ENCODE data around the gene PABPC1L.
A peak's percentile ranks its signal among the peaks of the same experiment; 100 is the strongest.

PABPC1L gene

DNA sequence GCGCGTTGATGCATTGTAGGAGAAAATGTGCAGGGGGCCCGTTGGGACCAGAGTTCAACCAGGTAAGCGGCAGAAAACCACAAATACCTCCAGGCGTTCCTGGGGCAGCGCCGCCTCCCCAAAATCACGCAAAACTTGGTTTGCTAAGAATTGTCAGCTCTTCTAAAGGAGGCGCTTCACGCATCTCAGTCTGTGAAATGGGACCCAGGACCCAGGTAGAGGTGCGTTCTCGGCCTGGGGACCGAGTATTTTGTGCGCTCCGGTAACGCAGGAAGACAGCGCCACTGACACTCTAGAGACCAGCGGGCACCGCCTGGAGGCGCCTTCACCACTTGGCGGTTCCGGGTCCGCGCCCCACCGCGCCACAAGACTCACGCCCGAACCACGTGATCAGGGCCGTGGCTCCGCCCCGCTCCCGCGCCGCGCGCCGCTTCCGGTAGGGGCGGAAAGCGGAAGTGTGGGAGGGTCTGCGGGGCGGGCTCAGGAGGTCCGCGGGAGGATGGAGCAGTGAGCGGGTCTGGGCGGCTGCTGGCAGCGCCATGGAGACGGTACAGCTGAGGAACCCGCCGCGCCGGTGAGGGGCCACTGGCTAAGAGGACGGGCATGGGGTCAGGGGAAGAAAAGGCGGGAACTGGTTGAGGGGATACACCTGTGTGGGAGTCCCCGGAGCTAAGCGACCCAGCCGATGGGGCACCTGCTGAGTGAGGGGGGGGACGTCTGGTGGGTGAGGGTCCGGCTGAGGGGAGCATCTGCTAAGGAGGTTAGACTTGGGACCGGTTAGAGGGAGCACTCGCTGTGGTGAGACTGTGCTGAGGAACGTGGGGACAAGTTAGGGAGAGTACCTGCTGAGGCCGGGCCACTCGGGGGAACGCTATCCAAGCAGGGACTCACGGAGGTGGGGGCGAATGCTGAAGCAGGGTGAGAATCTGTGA is 56.4 kb downstream of the PABPC1L start, which contains the start of gene STK4:
Gene STK4, plus strand, starts transcription at position 483 of the 932 bp plus-strand sequence. Its CDS starts 57 bp downstream, at position 540.
- peak; percentile 95 for DNase-seq (ENCODE audit: low spot score)

DNA sequence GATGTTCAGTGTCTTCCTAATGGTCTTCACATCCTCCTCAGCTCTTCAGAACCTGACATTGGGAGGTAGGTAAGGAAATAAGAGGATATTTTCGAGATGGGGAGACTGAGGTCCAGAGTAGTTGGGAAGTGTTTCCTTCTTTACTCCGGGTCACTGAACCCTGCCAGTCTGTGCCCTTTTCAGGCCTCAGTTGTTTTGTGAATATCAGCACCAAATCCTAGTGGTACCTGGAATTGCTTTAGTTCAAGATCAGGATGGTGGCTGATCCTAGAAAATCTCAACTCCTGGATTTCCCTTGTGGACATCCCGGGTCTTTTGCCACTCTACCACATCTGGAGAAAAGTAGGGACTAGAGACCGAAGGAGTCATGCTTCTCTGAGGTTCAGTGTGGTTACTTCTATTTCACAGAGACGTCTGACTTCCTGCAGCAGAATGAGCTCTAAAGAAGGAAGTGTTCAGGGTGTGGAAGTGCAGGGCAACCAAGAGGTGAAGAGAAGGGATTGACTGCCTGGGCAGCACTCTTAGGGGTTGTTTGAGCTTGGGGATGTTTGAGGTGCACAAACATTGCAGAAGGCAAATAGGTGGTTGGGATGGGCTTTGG is 57.4 kb downstream of the PABPC1L start:
- DNase-seq (ENCODE audit: low spot score) = peak; percentile 21

DNA sequence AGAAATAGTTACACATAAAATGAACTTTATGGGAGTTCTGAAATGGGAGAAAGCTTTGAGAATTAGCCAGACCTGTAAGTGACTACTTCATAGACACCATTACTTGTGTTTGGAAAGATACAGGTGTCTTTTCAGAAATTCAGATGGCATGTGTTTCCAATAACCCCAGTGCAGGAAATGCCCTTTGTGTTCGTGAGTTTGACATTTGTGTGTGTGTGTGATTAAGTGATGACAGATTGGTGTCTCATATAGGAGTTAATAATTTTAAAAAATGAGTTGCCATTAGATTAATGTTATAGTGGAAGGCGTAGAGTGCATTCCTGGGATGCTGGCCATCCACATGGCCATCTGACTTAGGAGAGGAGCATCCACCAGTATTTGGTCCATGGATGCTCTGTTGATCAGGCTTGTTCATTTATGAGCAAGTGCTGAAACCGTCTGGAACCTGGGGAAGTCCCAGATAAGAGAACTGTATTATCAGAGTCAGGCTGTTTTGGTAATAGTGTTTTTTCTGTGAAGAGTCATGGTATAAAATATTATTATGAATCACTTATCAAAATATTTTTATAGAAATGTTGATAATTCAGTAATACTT is 59.5 kb downstream of the PABPC1L start:
- DNase-seq (ENCODE audit: low spot score) = no peak

- no peak for DNase-seq (ENCODE audit: low spot score)
Measured at GRCh38 chr20:44970243-44970757, 60.4 kb downstream of the PABPC1L start.

DNA sequence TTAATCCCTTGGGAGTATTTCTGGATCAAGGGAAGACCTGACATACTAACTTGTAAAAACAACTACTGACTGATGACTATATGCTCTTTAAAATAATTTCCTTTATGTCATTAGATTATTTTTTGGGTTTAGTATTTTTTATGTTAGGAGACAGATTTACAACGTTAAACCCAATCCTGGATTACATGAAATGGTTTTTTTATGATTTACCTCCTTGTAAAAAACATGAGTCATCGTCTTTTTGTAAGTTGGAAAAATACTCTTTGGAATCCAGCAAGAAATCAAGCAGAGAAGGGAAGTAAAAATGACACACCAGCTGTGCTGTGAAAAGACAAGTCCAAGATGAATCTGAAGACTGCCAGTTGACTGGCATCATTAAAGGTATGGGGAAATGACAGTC is 63.2 kb downstream of the PABPC1L start:
- no peak for DNase-seq (ENCODE audit: low spot score)

DNA sequence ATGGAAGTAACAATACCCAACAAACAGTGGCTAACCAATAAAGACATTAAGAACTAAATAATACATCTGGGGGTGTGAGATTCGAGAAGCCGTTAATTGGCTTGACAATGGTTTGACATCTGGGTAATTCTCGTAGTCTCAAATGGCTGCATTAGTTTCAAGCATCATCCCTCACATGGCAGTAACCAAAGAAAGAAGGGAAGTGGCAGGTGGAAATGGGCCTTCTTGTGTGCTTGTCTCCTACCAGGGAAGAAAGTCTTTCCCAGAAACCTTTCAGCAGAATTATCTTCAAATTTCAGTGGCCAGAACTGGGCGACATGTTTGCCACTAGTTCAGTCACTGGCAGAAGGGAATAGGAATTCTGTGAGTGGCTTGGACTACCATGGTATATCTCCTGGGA is 66.8 kb downstream of the PABPC1L start:
- no peak for DNase-seq (ENCODE audit: low spot score)

GRCh38 chr20:44979090-44979621 is 69.3 kb downstream of the PABPC1L start:
- peak; percentile 43 for DNase-seq (ENCODE audit: low spot score)

GRCh38 chr20:44981736-44982406 is 72.0 kb downstream of the PABPC1L start:
- DNase-seq (ENCODE audit: low spot score) = no peak

- no peak for DNase-seq (ENCODE audit: low spot score)
Measured at GRCh38 chr20:44983093-44983674, 73.3 kb downstream of the PABPC1L start.

DNA sequence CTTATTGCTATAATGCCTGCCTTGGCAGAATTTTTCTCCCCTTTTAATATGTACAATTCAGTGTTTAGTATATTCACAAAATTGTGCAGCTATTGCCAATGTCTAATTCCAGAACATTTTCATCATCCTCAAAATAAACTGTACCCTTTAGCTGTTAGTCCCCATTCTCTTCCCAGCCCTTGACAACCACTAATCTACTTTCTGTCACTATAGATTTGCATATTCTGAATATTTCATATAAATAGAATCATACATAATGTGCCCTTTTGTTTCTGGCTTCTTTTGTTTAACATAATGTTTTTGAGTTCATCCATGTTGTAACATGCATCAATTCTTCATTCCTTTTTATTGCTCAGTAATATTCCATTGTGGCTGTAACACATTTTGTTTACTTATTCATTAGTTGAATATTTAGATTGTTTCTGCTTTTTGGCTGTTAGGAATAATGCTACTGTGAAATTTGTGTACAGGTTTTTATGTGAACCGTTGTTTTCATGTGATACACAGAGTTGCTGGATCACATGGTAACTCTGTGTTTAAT is 78.8 kb downstream of the PABPC1L start:
- no peak for DNase-seq (ENCODE audit: low spot score)

Measured in SW480 (cell line).